K562 (cell line): ENCODE measurements around the gene ZDHHC8. TPM values are rescaled to one million over a fixed set of nuclear protein-coding genes. Genes with fewer than 3 reads are reported as not detected.

Experiments used
- C11orf30 ChIP-seq: fragments of 450-650 bp; IDR thresholded peaks from 2 replicates; pipeline ENCODE4 v1.6.1; 2016; ENCODE audit warnings: low read depth, mild to moderate bottlenecking
- CBFA2T3 ChIP-seq: fragments of 450-650 bp; IDR thresholded peaks from 2 replicates; pipeline ENCODE4 v1.6.1; 2017
- DACH1 ChIP-seq: fragments of 450-650 bp; IDR thresholded peaks from 2 replicates; pipeline ENCODE4 v1.6.1; 2018; ENCODE audit not compliant: partially characterized antibody
- DIDO1 ChIP-seq: fragments of 450-650 bp; IDR thresholded peaks from 2 replicates; pipeline ENCODE4 v1.6.1; 2016; ENCODE audit warnings: low read depth, missing biosample characterization, missing genetic modification characterization
- DLX4 ChIP-seq: fragments of 250-450 bp; sonication (Bioruptor Pico); IDR thresholded peaks from 2 replicates; pipeline ENCODE4 v1.6.1; 2021; ENCODE audit warnings: mild to moderate bottlenecking
- EZH2 ChIP-seq: IDR thresholded peaks from 2 replicates; pipeline ENCODE4 v1.6.1; 2012; ENCODE audit warnings: low read depth, mild to moderate bottlenecking, inconsistent platforms, low read length, borderline replicate concordance
- GTF2B ChIP-seq: IDR thresholded peaks from 2 replicates; pipeline ENCODE4 v1.6.1; 2011; ENCODE audit not compliant: insufficient read length; ENCODE audit errors: extremely low read depth
- HDAC2 ChIP-seq: fragments of 450-650 bp; IDR thresholded peaks from 2 replicates; pipeline ENCODE4 v1.6.1; 2016; ENCODE audit warnings: mild to moderate bottlenecking
- HDGF ChIP-seq: fragments of 450-650 bp; IDR thresholded peaks from 2 replicates; pipeline ENCODE4 v1.6.1; 2016
- KAT2B ChIP-seq: IDR thresholded peaks from one replicate; pipeline ENCODE4 v1.6.1; 2012; ENCODE audit warnings: low read depth, mild to moderate bottlenecking, control low read depth, inconsistent platforms, low read length, moderate library complexity
- MAFG ChIP-seq: fragments of 450-650 bp; conservative IDR thresholded peaks from 2 replicates; pipeline ENCODE4 v1.6.1; 2016; ENCODE audit warnings: missing genetic modification characterization, missing compliant biosample characterization
- MAFK ChIP-seq: IDR thresholded peaks from 2 replicates; pipeline ENCODE4 v1.6.1; 2011; ENCODE audit warnings: low read length, improper control_type of control experiment
- MCM2 ChIP-seq: fragments of 450-650 bp; IDR thresholded peaks from 2 replicates; pipeline ENCODE4 v1.6.1; 2017; ENCODE audit warnings: low read depth, mild to moderate bottlenecking
- MCM3 ChIP-seq: fragments of 450-650 bp; IDR thresholded peaks from 2 replicates; pipeline ENCODE4 v1.6.1; 2016
- PTBP1 ChIP-seq: fragments of 200-400 bp; formaldehyde crosslinking; IDR thresholded peaks from 2 replicates; pipeline ENCODE4 v1.6.1; 2017; ENCODE audit warnings: low read depth, low read length
- PURB ChIP-seq: sonication (generic); formaldehyde crosslinking; IDR thresholded peaks from 2 replicates; pipeline ENCODE4 v1.9.0; 2021; ENCODE audit warnings: low read depth, mild to moderate bottlenecking, missing genetic modification reagents
- RCOR1 ChIP-seq, 2 experiments: IDR thresholded peaks; 2 replicates each; pipeline ENCODE4 v1.6.1; 2012; ENCODE audit warnings: low read depth in 2 of 2, low read length in 2 of 2, borderline replicate concordance in 1 of 2, improper control_type of control experiment in 1 of 2
- SIX5 ChIP-seq, 2 experiments: IDR thresholded peaks; 2 replicates each; pipeline ENCODE4 v1.6.1; 2011; ENCODE audit warnings: low read length in 2 of 2, borderline replicate concordance in 1 of 2, low read depth in 1 of 2, mild to moderate bottlenecking in 1 of 2, moderate library complexity in 1 of 2; ENCODE audit not compliant: insufficient read depth in 1 of 2
- SNIP1 ChIP-seq: fragments of 450-650 bp; IDR thresholded peaks from 2 replicates; pipeline ENCODE4 v1.7.1; 2017; ENCODE audit warnings: low read depth, mild to moderate bottlenecking
- SRF ChIP-seq, 2 experiments: fragments of 250-450, 450-650 bp in 1 of 2; sonication (Bioruptor Pico) in 1 of 2; sonication (generic) in 1 of 2; formaldehyde crosslinking; IDR thresholded peaks; 2 replicates each; pipeline versions ENCODE4 v1.5.0 to v1.5.1; 2020 to 2022; ENCODE audit warnings: mild to moderate bottlenecking in 1 of 2, missing genetic modification reagents in 1 of 2
- SRSF1 ChIP-seq: fragments of 200-400 bp; formaldehyde crosslinking; IDR thresholded peaks from 2 replicates; pipeline ENCODE4 v1.6.1; 2017; ENCODE audit warnings: mild to moderate bottlenecking, low read depth, low read length, moderate library complexity
- TARDBP ChIP-seq: fragments of 450-650 bp; IDR thresholded peaks from 2 replicates; pipeline ENCODE4 v1.6.1; 2016
- TRIM28 ChIP-seq: fragments of 450-650 bp; IDR thresholded peaks from 2 replicates; pipeline ENCODE4 v1.6.1; 2017
- UBTF ChIP-seq, 2 experiments: IDR thresholded peaks; 2 replicates each; pipeline ENCODE4 v1.6.1; 2012; ENCODE audit warnings: improper control_type of control experiment in 2 of 2, low read depth in 2 of 2, low read length in 2 of 2, borderline replicate concordance in 1 of 2
- XRCC3 ChIP-seq: fragments of 450-650 bp; IDR thresholded peaks from 2 replicates; pipeline ENCODE4 v1.6.1; 2017; ENCODE audit warnings: mild to moderate bottlenecking, moderate library complexity
- ZBED1 ChIP-seq: IDR thresholded peaks from 2 replicates; pipeline ENCODE4 v1.6.1; 2014
- ZFP36 ChIP-seq: fragments of 150-350 bp; IDR thresholded peaks from 2 replicates; pipeline ENCODE4 v1.6.1; 2018; ENCODE audit warnings: low read length, low read depth; ENCODE audit not compliant: partially characterized antibody
- ZNF311 ChIP-seq: fragments of 250-450 bp; sonication (Bioruptor Pico); IDR thresholded peaks from 2 replicates; pipeline ENCODE4 v1.4.0; 2020; ENCODE audit warnings: mild to moderate bottlenecking, moderate library complexity
- ZNF699 ChIP-seq: fragments of 250-450 bp; sonication (Bioruptor Pico); IDR thresholded peaks from 2 replicates; pipeline ENCODE4 v1.8.0; 2021; ENCODE audit warnings: mild to moderate bottlenecking, moderate library complexity; ENCODE audit not compliant: insufficient replicate concordance
- polyA plus RNA-seq, 8 experiments: library from polyadenylated mRNA; depleted of rRNA in 4 of 8; stranded (reverse) in 5 of 8; unstranded in 3 of 8; fragments of >200 nt; fragmentation: Nextera tagmentation in 2 of 8; fragmentation: Illumina TruSeq in 1 of 8; extraction: Ambion mirVana in 2 of 8; extraction: Trizol in 1 of 8; gene quantifications; 2 replicates each; pipeline versions ENCODE4 v1.2.1 to v1.2.3, GENCODE V29; 2011 to 2014; ENCODE audit warnings: inconsistent platforms in 1 of 8, missing spikeins in 1 of 8
- total RNA-seq, 7 experiments: library from RNA; depleted of rRNA in 6 of 7; stranded (reverse); fragments of >200 nt in 6 of 7; fragmentation: Illumina TruSeq in 2 of 7; extraction: Trizol in 2 of 7; gene quantifications; 2 replicates each; pipeline versions ENCODE4 v1.2.1 to v1.2.3, GENCODE V29; 2011 to 2021; ENCODE audit warnings: low replicate concordance in 1 of 7

ZDHHC8 gene
- total and polyA plus RNA-seq, 9 of the 15 experiments (the other 6 are each of a cell fraction or from before 2014, with no cell fraction given), result 0.04 to 109 (median 16.4) TPM

GRCh38 chr22:20131859-20132685 is 468 bp downstream of the ZDHHC8 start (continued):
- TF ChIP-seq MCM2, result no peak
- no peak for TF ChIP-seq HDAC2
- TF ChIP-seq EZH2, result no peak
- TF ChIP-seq GTF2B, result no peak
- no peak for TF ChIP-seq ZBED1
- TF ChIP-seq ZNF311 (CRISPR knock-in tag), result no peak
- no peak for TF ChIP-seq PTBP1
- TF ChIP-seq DIDO1 (tag), result no peak
- TF ChIP-seq TRIM28, result no peak
- TF ChIP-seq HDGF, result 0 out of 2 replicates have a peak, but pooled peaks have one; percentile 67
- no peak for TF ChIP-seq RCOR1 (IDR thresholded peaks at IDR 0.05; ENCODE audit: borderline replicate concordance in 1 of 2, low read depth in 2 of 2, low read length in 2 of 2)
- TF ChIP-seq CBFA2T3, result no peak
- no peak for TF ChIP-seq KAT2B
- TF ChIP-seq MAFG (tag), result no peak
- TF ChIP-seq DACH1, result no peak
- TF ChIP-seq MAFK, result no peak
- TF ChIP-seq SRF (CRISPR knock-in tag; IDR thresholded peaks at IDR 0.05), result 0 out of 4 replicates have a peak, but pooled peaks of 1 of the 2 experiments have one; percentile 57
- no peak for TF ChIP-seq DLX4
- no peak for TF ChIP-seq SRSF1
- no peak for TF ChIP-seq MCM3
- no peak for TF ChIP-seq UBTF (IDR thresholded peaks at IDR 0.05; ENCODE audit: borderline replicate concordance in 1 of 2, low read depth in 2 of 2, low read length in 2 of 2)
- TF ChIP-seq XRCC3, result no peak
- no peak for TF ChIP-seq SIX5 (IDR thresholded peaks at IDR 0.05; ENCODE audit: borderline replicate concordance in 1 of 2, insufficient read depth in 1 of 2, low read depth in 1 of 2, low read length in 2 of 2)
- TF ChIP-seq ZFP36, result no peak
- TF ChIP-seq SNIP1, result no peak
- TF ChIP-seq TARDBP, result peak; percentile 78; the same call in 1 of the 2 replicates
- no peak for TF ChIP-seq ZNF699
- no peak for TF ChIP-seq PURB
- no peak for TF ChIP-seq C11orf30
